ENCODE data around the gene DENND1A.

DENND1A gene

GRCh38 chr9:123691765-123692303, 238.1 kb downstream of the DENND1A start:
- no peak for DNase-seq (ENCODE audit: low read depth)
- TF ChIP-seq CTCF (IDR thresholded peaks at IDR 0.05; ENCODE audit: control insufficient read depth, extremely low read depth, insufficient read depth): no peak
- H3K4me3 ChIP-seq (ENCODE audit: low read depth, low read length): no peak overlapping the region

GRCh38 chr9:123689701-123690428, 240.1 kb downstream of the DENND1A start:
- no peak for TF ChIP-seq CTCF (IDR thresholded peaks at IDR 0.05; ENCODE audit: control insufficient read depth, extremely low read depth, insufficient read depth)
- no peak overlapping the region for H3K4me3 ChIP-seq (ENCODE audit: low read depth, low read length)
- DNase-seq (ENCODE audit: low read depth): no peak

- no peak overlapping the region for H3K4me3 ChIP-seq (ENCODE audit: low read depth, low read length)
- no peak for DNase-seq (ENCODE audit: low read depth)
- no peak for TF ChIP-seq CTCF (IDR thresholded peaks at IDR 0.05; ENCODE audit: control insufficient read depth, extremely low read depth, insufficient read depth)
These were observed 242.6 kb downstream of the DENND1A start for GRCh38 chr9:123687246-123687751.

GRCh38 chr9:123686829-123687192, 243.1 kb downstream of the DENND1A start:
- DNase-seq (ENCODE audit: low read depth): peak; percentile 55
- TF ChIP-seq CTCF (IDR thresholded peaks at IDR 0.05; ENCODE audit: control insufficient read depth, extremely low read depth, insufficient read depth): no peak
- no peak overlapping the region for H3K4me3 ChIP-seq (ENCODE audit: low read depth, low read length)

GRCh38 chr9:123686131-123686828, 243.6 kb downstream of the DENND1A start:
- H3K4me3 ChIP-seq (ENCODE audit: low read depth, low read length): no peak overlapping the region
- DNase-seq (ENCODE audit: low read depth): peak; percentile 73
- TF ChIP-seq CTCF (IDR thresholded peaks at IDR 0.05; ENCODE audit: control insufficient read depth, extremely low read depth, insufficient read depth): no peak

- H3K4me3 ChIP-seq (ENCODE audit: low read depth, low read length): no peak overlapping the region
- DNase-seq (ENCODE audit: low read depth): no peak
- TF ChIP-seq CTCF (IDR thresholded peaks at IDR 0.05; ENCODE audit: control insufficient read depth, extremely low read depth, insufficient read depth): no peak
These were observed 244.3 kb downstream of the DENND1A start for GRCh38 chr9:123685489-123686083.

Measured in LNCaP clone FGC (cell line).